Kidney (tissue), 14 donors: ENCODE results near the gene KCNIP1. TPM values are rescaled to one million over a fixed set of nuclear protein-coding genes. Genes with fewer than 3 reads are reported as not detected.

Source experiments
- DNase-seq, 5 donors: peaks; one replicate each; pipeline ENCODE4 v3.0.0-alpha.2; 2013 to 2020
- FAIRE-seq: peaks from 2 replicates; lab custom pipeline; 2012; peaks lifted over from hg19 to GRCh38; lab: Jason Lieb, UNC
- H3K27ac ChIP-seq, 2 donors: one replicate each; pipeline ENCODE4 v1.7.0; 2013; ENCODE audit warnings: low read depth in 2 of 2, low read length in 2 of 2, inconsistent platforms in 1 of 2
- H3K27me3 ChIP-seq: one replicate; pipeline ENCODE4 v1.7.1; 2013; ENCODE audit warnings: low read length, inconsistent platforms; ENCODE audit not compliant: control insufficient read depth, insufficient read depth
- H3K36me3 ChIP-seq, 3 donors: one replicate each; pipeline versions ENCODE4 v1.7.0 to v1.7.1; 2013; ENCODE audit warnings: low read length in 3 of 3, control low read depth in 1 of 3, inconsistent platforms in 1 of 3; ENCODE audit not compliant: insufficient read depth in 3 of 3, control insufficient read depth in 2 of 3
- H3K4me1 ChIP-seq, 3 donors: one replicate each; pipeline versions ENCODE4 v1.7.0 to v1.7.1; 2013; ENCODE audit warnings: low read length in 3 of 3, inconsistent platforms in 1 of 3, low read depth in 1 of 3; ENCODE audit not compliant: control insufficient read depth in 2 of 3, insufficient read depth in 2 of 3
- H3K4me3 ChIP-seq, 3 donors: one replicate each; pipeline versions ENCODE4 v1.7.0 to v1.8.1; 2013; ENCODE audit warnings: low read length in 3 of 3, control low read depth in 1 of 3, inconsistent platforms in 1 of 3
- H3K9ac ChIP-seq, 3 donors: one replicate each; pipeline versions ENCODE4 v1.7.0 to v1.7.1; 2013; ENCODE audit warnings: low read length in 3 of 3, control low read depth in 1 of 3, inconsistent platforms in 1 of 3
- H3K9me3 ChIP-seq, 3 donors: one replicate each; pipeline versions ENCODE4 v1.7.0 to v1.7.1; 2013; ENCODE audit warnings: low read length in 3 of 3, control low read depth in 1 of 3, inconsistent platforms in 1 of 3; ENCODE audit not compliant: control insufficient read depth in 2 of 3, insufficient read depth in 1 of 3
- CTCF ChIP-seq: IDR thresholded peaks from 3 replicates; pipeline ENCODE4 v1.5.1; 2012; ENCODE audit warnings: mild to moderate bottlenecking, moderate library complexity, borderline replicate concordance; ENCODE audit not compliant: insufficient read depth; ENCODE audit errors: extremely low read depth
- intact Hi-C: fragments of 100-400 bp; cut with DNase I; formaldehyde crosslinking; loops from one replicate; pipeline ENCODE4 v1.11.1; 2022
- polyA plus RNA-seq: library from polyadenylated mRNA; stranded (reverse); fragments of 350-450 nt; fragmentation: Illumina TruSeq; extraction: RNeasy Lipid Tissue Mini Kit (QIAGEN cat#74804); gene quantifications from one replicate; pipeline ENCODE4 v1.2.3, GENCODE V29; 2014; ENCODE audit warnings: low read depth, low replicate concordance; ENCODE audit not compliant: insufficient read depth
- total RNA-seq: library from RNA; stranded (reverse); fragmentation: NEBNext Ultra II Directional; extraction: Animal tissue kit (Norgen Biotek cat#: 25700); gene quantifications from one replicate; pipeline ENCODE4 v1.2.1, GENCODE V29; 2021
- donor health status: control.
- donor health status: control.
- donor health status: control.
- donor health status: control.
- donor health status: control.
- donor health status: DM: yes; HTN: yes; CAD: no.
- donor health status: Normal renal cell carcinoma (clear cell type).

The KCNIP1 gene
- total and polyA plus RNA-seq, 2 donors from 2014 or later, result 1.8 to 3.1 TPM

- Histone ChIP-seq H3K9me3 (peaks cover 0 to 5% (median 0%) of the 10 kb centered on the region in 3 donors), H3K27me3 (no peaks in the 10 kb centered on the region), H3K27ac (no peak overlapping the region), H3K9ac (no peak overlapping the region), H3K36me3 (no peaks in the 10 kb centered on the region), H3K4me3 (no peak overlapping the region), H3K4me1 (no peaks in the 10 kb centered on the region)
- TF ChIP-seq CTCF, result no peak
- intact Hi-C loops, result no loop called here
- DNase-seq (no peak), FAIRE-seq (no peak)
Measured at GRCh38 chr5:170499621-170500020, 4.2 kb upstream of the KCNIP1 start.

GRCh38 chr5:170501361-170501760 is 2.5 kb upstream of the KCNIP1 start:
- Histone ChIP-seq H3K27me3 (no peaks in the 10 kb centered on the region), H3K9me3 (peaks cover 0 to 5% (median 0%) of the 10 kb centered on the region in 3 donors), H3K27ac (no peak overlapping the region), H3K9ac (no peak overlapping the region), H3K4me3 (no peak overlapping the region), H3K36me3 (no peaks in the 10 kb centered on the region), H3K4me1 (no peaks in the 10 kb centered on the region)
- FAIRE-seq (no peak), DNase-seq (no peak)
- intact Hi-C loops, result no loop called here
- TF ChIP-seq CTCF, result no peak

GRCh38 chr5:170501931-170502330 is 1.9 kb upstream of the KCNIP1 start:
- no peak for TF ChIP-seq CTCF
- no peaks in the 10 kb centered on the region for H3K27me3 ChIP-seq
- H3K36me3 ChIP-seq, result no peaks in the 10 kb centered on the region
- no peak overlapping the region for H3K9ac ChIP-seq
- no peaks in the 10 kb centered on the region for H3K4me1 ChIP-seq
- peaks cover 0 to 5% (median 0%) of the 10 kb centered on the region in 3 donors for H3K9me3 ChIP-seq
- no peak overlapping the region for H3K27ac ChIP-seq
- DNase-seq, result no peak
- FAIRE-seq, result no peak
- intact Hi-C loops, result no loop called here
- no peak overlapping the region for H3K4me3 ChIP-seq
